ENCODE results near the gene DIP2A.

DIP2A gene

GRCh38 chr21:46458315-46459023 is at the start of gene DIP2A:
Gene DIP2A (plus strand): TSS chr21:46458891. CDS start chr21:46459132, 241 bp downstream.
- peak; percentile 95 for DNase-seq

- DNase-seq: no peak
Observed at GRCh38 chr21:46409641-46410406, 48.9 kb upstream of the DIP2A start.

GRCh38 chr21:46410516-46410915 is 48.2 kb upstream of the DIP2A start:
- no peak for DNase-seq

- DNase-seq: no peak
Observed at GRCh38 chr21:46411236-46411635, 47.5 kb upstream of the DIP2A start.

GRCh38 chr21:46411691-46412090 is 47.0 kb upstream of the DIP2A start:
- no peak for DNase-seq

- no peak for DNase-seq
Observed at GRCh38 chr21:46412521-46413364, 45.9 kb upstream of the DIP2A start.

GRCh38 chr21:46413365-46413696 is 45.4 kb upstream of the DIP2A start:
- DNase-seq: no peak

- no peak for DNase-seq
Observed at GRCh38 chr21:46414965-46415275, 43.8 kb upstream of the DIP2A start.

- no peak for DNase-seq
Observed at GRCh38 chr21:46416551-46416950, 42.1 kb upstream of the DIP2A start.

- DNase-seq: no peak
Observed at GRCh38 chr21:46418265-46418946, 40.3 kb upstream of the DIP2A start.

GRCh38 chr21:46420241-46421190 is 38.2 kb upstream of the DIP2A start:
- no peak for DNase-seq

GRCh38 chr21:46421191-46421750 is 37.4 kb upstream of the DIP2A start:
- DNase-seq: no peak

GRCh38 chr21:46421756-46422555 is 36.7 kb upstream of the DIP2A start:
- no peak for DNase-seq

GRCh38 chr21:46422636-46423241 is 36.0 kb upstream of the DIP2A start:
- DNase-seq: no peak

- DNase-seq: peak; percentile 24
Observed at GRCh38 chr21:46423546-46424038, 35.1 kb upstream of the DIP2A start.

GRCh38 chr21:46424039-46424591 is 34.6 kb upstream of the DIP2A start:
- DNase-seq: no peak

GRCh38 chr21:46424621-46425020 is 34.1 kb upstream of the DIP2A start:
- DNase-seq: no peak

- DNase-seq: no peak
Observed at GRCh38 chr21:46425041-46425440, 33.6 kb upstream of the DIP2A start.

- DNase-seq: no peak
Observed at GRCh38 chr21:46425571-46425970, 33.1 kb upstream of the DIP2A start.

Data from NCI-H69 (cell line).